T-helper 9 cell (primary cell): Measurements from ENCODE around the gene LRRC4B.

Experiments used
- DNase-seq: peaks from one replicate; pipeline ENCODE4 v3.0.0-alpha.2; 2020

LRRC4B gene

GRCh38 chr19:50501186-50501567, 67.1 kb downstream of the LRRC4B start:
- DNase-seq: no peak

- no peak for DNase-seq
Observed at GRCh38 chr19:50500753-50501151, 67.5 kb downstream of the LRRC4B start.

GRCh38 chr19:50500060-50500752, 68.0 kb downstream of the LRRC4B start:
- DNase-seq: no peak

- DNase-seq: no peak
Observed at GRCh38 chr19:50498219-50499056, 69.8 kb downstream of the LRRC4B start.

GRCh38 chr19:50497022-50497405, 71.2 kb downstream of the LRRC4B start:
- DNase-seq: no peak

GRCh38 chr19:50496189-50497021, 71.8 kb downstream of the LRRC4B start:
- no peak for DNase-seq

GRCh38 chr19:50495020-50495531, 73.2 kb downstream of the LRRC4B start:
- no peak for DNase-seq

- no peak for DNase-seq
Observed at GRCh38 chr19:50494186-50495019, 73.8 kb downstream of the LRRC4B start.

GRCh38 chr19:50493171-50493570, 75.1 kb downstream of the LRRC4B start:
- DNase-seq: no peak

GRCh38 chr19:50492303-50493052, 75.8 kb downstream of the LRRC4B start:
- no peak for DNase-seq

- no peak for DNase-seq
Observed at GRCh38 chr19:50490991-50491472, 77.2 kb downstream of the LRRC4B start.

GRCh38 chr19:50490411-50490811, 77.8 kb downstream of the LRRC4B start:
- no peak for DNase-seq

- DNase-seq: no peak
Observed at GRCh38 chr19:50489461-50490011, 78.7 kb downstream of the LRRC4B start.

- DNase-seq: no peak
Observed at GRCh38 chr19:50488389-50489194, 79.6 kb downstream of the LRRC4B start.

GRCh38 chr19:50486823-50487515, 81.3 kb downstream of the LRRC4B start:
- DNase-seq: peak; percentile 49

- DNase-seq: no peak
Observed at GRCh38 chr19:50485284-50485955, 82.8 kb downstream of the LRRC4B start.

GRCh38 chr19:50482916-50483315, 85.3 kb downstream of the LRRC4B start:
- no peak for DNase-seq

- no peak for DNase-seq
Observed at GRCh38 chr19:50482271-50482855, 85.9 kb downstream of the LRRC4B start.
